Lower leg skin (tissue), 3 donors: Measurements from ENCODE around the gene NFIB.

ENCODE experiments used
- CTCF ChIP-seq, 3 donors: fragments of 450-650 bp; IDR thresholded peaks; one replicate each; pipeline ENCODE4 v1.5.1; 2016; ENCODE audit warnings: antibody characterized with exemption in 3 of 3, mild to moderate bottlenecking in 3 of 3, moderate library complexity in 2 of 3
- POLR2A ChIP-seq, 2 donors: fragments of 450-650 bp; IDR thresholded peaks; one replicate each; pipeline ENCODE4 v1.6.1; 2016 to 2017; ENCODE audit warnings: antibody characterized with exemption in 2 of 2, mild to moderate bottlenecking in 1 of 2, moderate library complexity in 1 of 2

GRCh38 chr9:14292181-14292739 lies 21.7 kb downstream of the NFIB start:
- TF ChIP-seq CTCF (IDR thresholded peaks at IDR 0.05) = no peak
- TF ChIP-seq POLR2A (IDR thresholded peaks at IDR 0.05) = no peak
